Heart left ventricle (tissue), 16 donors: ENCODE data around the gene TICRR. TPM values are rescaled to one million over a fixed set of nuclear protein-coding genes. Genes with fewer than 3 reads are reported as not detected.
A peak's percentile ranks its signal among the peaks of the same experiment; 100 is the strongest.

Source experiments
- ATAC-seq, 4 donors: fragments of 200-7000 bp; cut with Tn5 transposase; one replicate each; pipeline ENCODE4 v1.9.1; 2020 to 2022; ENCODE audit warnings: moderate library complexity in 4 of 4, mild to moderate bottlenecking in 3 of 4, moderate number of reproducible peaks in 1 of 4
- DNase-seq, 5 donors: peaks; one replicate each; pipeline ENCODE4 v3.0.0-alpha.2; 2020
- H3K27ac ChIP-seq, 12 donors: fragments of 200-600 bp; sonication (generic) in 4 of 12; one replicate each; pipeline versions ENCODE4 v1.5.0 to v1.8.0; 2016 to 2022; ENCODE audit warnings: mild to moderate bottlenecking in 2 of 12
- H3K27me3 ChIP-seq, 9 donors: fragments of 200-600 bp; sonication (generic) in 2 of 9; one replicate each; pipeline versions ENCODE4 v1.5.1 to v1.8.0; 2016 to 2022; ENCODE audit warnings: mild to moderate bottlenecking in 3 of 9
- H3K36me3 ChIP-seq, 9 donors: fragments of 200-600 bp; sonication (generic) in 2 of 9; one replicate each; pipeline versions ENCODE4 v1.5.0 to v1.8.0; 2018 to 2022; ENCODE audit warnings: mild to moderate bottlenecking in 2 of 9
- H3K4me1 ChIP-seq, 12 donors: fragments of 200-600 bp; sonication (generic) in 4 of 12; one replicate each; pipeline versions ENCODE4 v1.5.0 to v1.8.0; 2016 to 2022; ENCODE audit warnings: mild to moderate bottlenecking in 3 of 12
- H3K4me3 ChIP-seq, 12 donors: fragments of 200-600 bp; sonication (generic) in 4 of 12; one replicate each; pipeline versions ENCODE4 v1.5.0 to v1.8.0; 2017 to 2022; ENCODE audit warnings: mild to moderate bottlenecking in 9 of 12, moderate library complexity in 4 of 12
- H3K9me3 ChIP-seq, 12 donors: fragments of 200-600 bp; sonication (generic) in 4 of 12; one replicate each; pipeline versions ENCODE4 v1.5.0 to v1.8.0; 2016 to 2022; ENCODE audit warnings: mild to moderate bottlenecking in 1 of 12
- CTCF ChIP-seq, 12 donors: fragments of 200-600 bp; sonication (generic) in 4 of 12; IDR thresholded peaks; one replicate each; pipeline versions ENCODE4 v1.5.0 to v1.8.0; 2018 to 2022; ENCODE audit warnings: antibody characterized with exemption in 12 of 12, mild to moderate bottlenecking in 5 of 12
- POLR2A ChIP-seq, 2 donors: fragments of 450-650 bp; IDR thresholded peaks; one replicate each; pipeline ENCODE4 v1.6.1; 2017; ENCODE audit warnings: antibody characterized with exemption in 2 of 2, mild to moderate bottlenecking in 2 of 2, moderate library complexity in 2 of 2
- WGBS, 4 donors: extraction: QIAGEN DNeasy Blood & Tissue Kit in 2 of 4; methylation state at CpG; one replicate each; pipeline versions ENCODE4 v1.1.5 to v1.1.7; 2013 to 2018; 5-methylcytosine and 5-hydroxymethylcytosine counted together
- intact Hi-C, 10 donors: fragments of 100-400 bp; cut with DNase I; formaldehyde crosslinking; loops; one replicate each; pipeline versions ENCODE4 v1.11.1 to v1.14.2; 2022
- polyA plus RNA-seq, 2 donors: library from polyadenylated mRNA; stranded (reverse); fragments of 200-250 nt; gene quantifications; one replicate each; pipeline ENCODE4 v1.2.3, GENCODE V29; 2013
- total RNA-seq, 9 donors: library from RNA; depleted of rRNA in 2 of 9; stranded (reverse); fragments of >200 nt in 2 of 9; fragmentation: NEBNext Ultra II Directional in 3 of 9; extraction: Animal tissue kit (Norgen Biotek cat#: 25700) in 3 of 9; gene quantifications; one replicate each; pipeline versions ENCODE4 v1.1.0 to v1.2.4, GENCODE V29; 2016 to 2023
- donor health status: ischemic (EF 13 %, LVEDD 7.1; RV severe dilation, severe dysfunction).
- donor health status: healthy with polysubstance abuse.
- donor health status: DM: no; HTN: yes; CAD: no.
- donor health status: DM: no; HTN: no; CAD: no.
- donor health status: ischemic (EF 25% LVEDD 6.9; RV normal size, moderate dysfunction).
- donor health status: ischemic (EF 25% LVEDD 5.7; RV mildly dilated, moderate dysfunction).
- donor health status: healthy.
- donor health status: DM: yes; HTN: yes; CAD: no.
- donor health status: ischemic (EF 35%, LVEDD 5.7; RV mildly dilated, moderate dysfunction).
- donor health status: nonischemic (EF 11% LVEDD 7.7; RV severe dilation, severe dysfunction).
- donor health status: DM: yes; HTN: yes; CAD: no.
- donor health status: PGD.
- donor health status: ischemic (EF 29% LVEDD 5.4; RV normal size, mild dysfunction).
- donor health status: nonischemic (EF 23%, LVEDD 6.1; RV moderate dilation, normal function).

TICRR gene
- total and polyA plus RNA-seq, 11 donors = 0.04 to 1.4 (median 0.08) TPM; not detected in 4

DNA sequence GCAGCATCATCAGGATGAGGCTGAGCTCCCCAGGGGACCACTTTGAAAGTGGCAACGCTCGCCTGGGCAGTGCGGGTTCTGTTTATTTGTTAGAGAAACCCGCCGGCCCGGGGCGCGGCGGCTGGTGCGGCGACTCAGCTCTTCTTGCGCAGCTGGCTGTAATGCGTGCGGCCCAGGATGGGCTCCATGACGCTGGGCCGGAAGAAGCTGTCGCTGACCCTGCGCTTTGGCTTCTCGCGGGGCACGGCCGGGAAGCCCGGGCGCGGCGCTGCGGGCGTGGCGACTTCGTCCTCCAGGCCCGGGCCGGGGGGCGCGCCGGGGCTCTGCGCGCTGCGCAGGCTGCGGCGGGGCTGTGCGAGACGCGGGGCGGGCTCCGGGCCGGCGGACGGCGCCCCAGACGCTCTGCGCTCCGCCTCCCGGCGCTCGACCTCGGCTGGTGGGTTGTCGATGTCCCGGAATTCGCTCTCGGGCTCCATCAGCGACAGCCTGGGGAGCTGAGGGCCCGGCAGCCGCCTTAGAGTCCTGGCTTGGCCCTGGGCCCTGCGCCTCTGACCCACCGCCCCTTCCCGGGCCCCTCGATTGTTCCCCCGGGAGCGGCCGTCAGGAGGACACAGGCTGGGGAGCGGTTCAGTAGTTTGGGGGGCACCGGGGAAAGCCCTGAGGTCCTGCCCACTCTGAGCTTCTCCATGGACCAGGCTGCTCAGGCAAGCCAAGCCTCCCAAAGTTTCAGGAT lies 90.3 kb downstream of the TICRR start:
- Histone ChIP-seq H3K27me3 (no peaks in the 10 kb centered on the region), H3K4me1 (peaks cover 0 to 31% (median 24%) of the 10 kb centered on the region in 12 donors), H3K9me3 (no peaks in the 10 kb centered on the region), H3K36me3 (no peaks in the 10 kb centered on the region), H3K27ac (peak overlapping the region; percentile 81 to 91 (median 86)), H3K4me3 (peak overlapping the region; percentile 17 to 65 (median 55))
- peak; percentile 70 to 83 (median 76) for DNase-seq
- TF ChIP-seq POLR2A (IDR thresholded peaks at IDR 0.05) = peak in 1 of 2 donors; percentile 32
- peak in 1 of 12 donors; percentile 2 for TF ChIP-seq CTCF (IDR thresholded peaks at IDR 0.05)
- intact Hi-C loops = no loop called here
- ATAC-seq = peak; percentile 20 to 77 (median 66)
- 2 to 5% (median 3%) methylated on average over 35 to 72 of the region's 72 CpGs for WGBS, 4 donors

GRCh38 chr15:89666184-89666857 lies 91.1 kb downstream of the TICRR start:
- WGBS, 4 donors = 87 to 98% (median 94%) methylated on average over 3 to 8 of the region's 8 CpGs
- H3K4me3 ChIP-seq = peak overlapping the region in 8 of 12 donors; percentile 17 to 65 (median 55)
- intact Hi-C loops = no loop called here

DNA sequence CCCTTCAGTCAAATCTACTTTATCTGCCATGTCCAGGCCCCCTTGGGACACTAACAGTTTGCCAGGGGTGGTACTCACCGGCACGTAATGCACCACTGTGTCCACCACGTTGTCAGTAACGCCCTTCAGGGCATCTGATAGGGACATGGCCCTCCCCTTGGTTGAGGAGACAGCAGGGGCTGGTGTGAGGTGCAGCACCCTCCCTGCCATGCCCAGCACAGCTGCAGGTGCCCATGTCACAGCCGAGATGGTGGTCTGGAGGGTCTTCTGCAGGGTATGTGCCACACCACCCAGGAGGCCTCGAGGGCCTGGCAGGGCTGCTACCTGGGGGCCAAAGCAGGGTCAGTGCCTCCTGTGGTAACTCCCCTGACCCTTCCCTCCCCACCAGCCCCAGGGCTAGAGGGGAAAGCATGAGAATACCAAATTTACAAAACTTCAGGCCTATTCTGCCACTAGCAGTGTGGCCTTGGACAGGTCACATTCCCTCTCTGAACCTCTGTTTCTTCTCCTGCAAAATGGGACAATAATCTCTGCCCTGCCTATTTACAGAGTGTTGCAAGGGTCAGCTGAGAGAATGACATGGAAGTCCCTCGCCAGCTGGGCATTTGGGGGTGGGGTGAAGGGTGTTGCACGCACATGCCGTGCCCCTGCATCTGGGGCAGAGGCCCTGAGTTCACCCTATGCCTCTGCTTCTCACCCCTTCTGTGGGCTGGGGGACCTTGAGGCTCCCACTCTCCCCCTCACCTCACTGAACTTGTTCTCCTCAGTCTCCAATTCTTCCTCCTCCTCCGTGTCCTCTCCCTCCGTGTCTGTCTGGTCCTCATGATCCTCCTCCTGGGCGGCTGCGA lies 91.8 kb downstream of the TICRR start:
- Histone ChIP-seq H3K36me3 (no peaks in the 10 kb centered on the region), H3K27me3 (no peaks in the 10 kb centered on the region), H3K4me3 (no peak overlapping the region), H3K9me3 (no peaks in the 10 kb centered on the region), H3K4me1 (peaks cover 0 to 29% (median 24%) of the 10 kb centered on the region in 12 donors), H3K27ac (peak overlapping the region in 1 of 12 donors; percentile 89)
- intact Hi-C loops = no loop called here
- TF ChIP-seq CTCF (IDR thresholded peaks at IDR 0.05) (no peak), POLR2A (IDR thresholded peaks at IDR 0.05) (no peak)
- WGBS, 4 donors = 82 to 86% (median 84%) methylated on average over 8 to 13 of the region's 13 CpGs
- ATAC-seq (no peak), DNase-seq (no peak)

More at GRCh38 chr15:89666184-89666857, 91.1 kb downstream of the TICRR start:
- Histone ChIP-seq H3K4me1 (peaks cover 0 to 31% (median 24%) of the 10 kb centered on the region in 12 donors), H3K9me3 (no peaks in the 10 kb centered on the region), H3K27ac (peak overlapping the region; percentile 81 to 91 (median 86)), H3K27me3 (no peaks in the 10 kb centered on the region), H3K36me3 (no peaks in the 10 kb centered on the region)
- DNase-seq (peak in 1 of 5 donors; percentile 27), ATAC-seq (peak in 3 of 4 donors; percentile 2 to 23 (median 6))
- TF ChIP-seq POLR2A (IDR thresholded peaks at IDR 0.05) (no peak), CTCF (IDR thresholded peaks at IDR 0.05) (no peak)

DNA sequence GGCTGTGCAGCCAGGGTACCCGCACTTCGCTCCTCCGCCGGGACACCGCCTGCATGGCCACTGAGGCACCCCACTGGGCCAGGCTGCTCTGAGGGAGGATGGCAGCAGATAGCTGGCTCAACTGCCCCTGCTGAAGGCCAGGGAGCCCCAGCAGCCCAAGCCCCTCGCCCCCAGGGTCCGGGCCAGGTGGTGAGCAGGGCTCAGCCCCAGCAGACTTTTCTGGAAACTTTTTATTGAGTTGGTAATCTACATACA lies 92.4 kb downstream of the TICRR start:
- Histone ChIP-seq H3K27ac (no peak overlapping the region), H3K27me3 (no peaks in the 10 kb centered on the region), H3K4me1 (peaks cover 0 to 26% (median 21%) of the 10 kb centered on the region in 12 donors), H3K36me3 (no peaks in the 10 kb centered on the region), H3K9me3 (no peaks in the 10 kb centered on the region), H3K4me3 (no peak overlapping the region)
- ATAC-seq = no peak
- intact Hi-C loops = no loop called here
- DNase-seq = no peak
- TF ChIP-seq POLR2A (IDR thresholded peaks at IDR 0.05) (no peak), CTCF (IDR thresholded peaks at IDR 0.05) (no peak)
- WGBS, 4 donors = 88 to 98% (median 96%) methylated on average over 5 to 7 of the region's 7 CpGs
